Prostate gland (tissue), 2 donors: ENCODE data around the gene PSD.

ENCODE experiments used
- POLR2A ChIP-seq: fragments of 450-650 bp; IDR thresholded peaks from one replicate; pipeline ENCODE4 v1.6.1; 2016; ENCODE audit warnings: antibody characterized with exemption, mild to moderate bottlenecking
- POLR2AphosphoS5 ChIP-seq: sonication (generic); formaldehyde crosslinking; IDR thresholded peaks from one replicate; pipeline ENCODE4 v1.6.1; 2017; ENCODE audit warnings: antibody characterized with exemption
- TF ChIP-seq, protein P1 (sequence below), 4 experiments: fragments of 200-600 bp in 2 of 4; fragments of 450-650 bp in 2 of 4; sonication (generic) in 2 of 4; IDR thresholded peaks; 1 replicate in 3 of 4; 2 replicates in 1 of 4; pipeline ENCODE4 v1.5.1; 2016 to 2019; ENCODE audit warnings: antibody characterized with exemption in 4 of 4, mild to moderate bottlenecking in 2 of 4, moderate library complexity in 2 of 4

DNA sequence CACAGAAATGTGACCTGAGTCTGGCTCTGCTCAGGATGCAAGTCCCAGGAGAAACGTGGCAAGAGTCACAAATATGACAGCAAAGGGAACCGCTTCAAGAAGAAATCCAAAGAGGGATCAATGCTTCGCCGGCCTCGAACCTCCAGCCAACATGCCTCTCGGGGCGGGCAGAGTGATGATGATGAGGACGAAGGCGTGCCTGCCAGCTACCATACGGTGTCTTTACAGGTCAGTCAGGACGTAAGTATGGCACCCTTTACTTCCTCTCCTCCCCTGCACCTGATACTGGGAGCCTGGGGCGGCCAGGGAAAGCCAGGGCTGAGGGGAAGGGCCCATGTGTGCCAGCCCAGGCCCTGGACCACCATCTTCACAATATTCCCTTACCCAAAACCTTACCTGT is 41.7 kb downstream of the PSD start:
- TF ChIP-seq, protein P1, sequence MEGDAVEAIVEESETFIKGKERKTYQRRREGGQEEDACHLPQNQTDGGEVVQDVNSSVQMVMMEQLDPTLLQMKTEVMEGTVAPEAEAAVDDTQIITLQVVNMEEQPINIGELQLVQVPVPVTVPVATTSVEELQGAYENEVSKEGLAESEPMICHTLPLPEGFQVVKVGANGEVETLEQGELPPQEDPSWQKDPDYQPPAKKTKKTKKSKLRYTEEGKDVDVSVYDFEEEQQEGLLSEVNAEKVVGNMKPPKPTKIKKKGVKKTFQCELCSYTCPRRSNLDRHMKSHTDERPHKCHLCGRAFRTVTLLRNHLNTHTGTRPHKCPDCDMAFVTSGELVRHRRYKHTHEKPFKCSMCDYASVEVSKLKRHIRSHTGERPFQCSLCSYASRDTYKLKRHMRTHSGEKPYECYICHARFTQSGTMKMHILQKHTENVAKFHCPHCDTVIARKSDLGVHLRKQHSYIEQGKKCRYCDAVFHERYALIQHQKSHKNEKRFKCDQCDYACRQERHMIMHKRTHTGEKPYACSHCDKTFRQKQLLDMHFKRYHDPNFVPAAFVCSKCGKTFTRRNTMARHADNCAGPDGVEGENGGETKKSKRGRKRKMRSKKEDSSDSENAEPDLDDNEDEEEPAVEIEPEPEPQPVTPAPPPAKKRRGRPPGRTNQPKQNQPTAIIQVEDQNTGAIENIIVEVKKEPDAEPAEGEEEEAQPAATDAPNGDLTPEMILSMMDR (IDR thresholded peaks at IDR 0.05): no peak
- TF ChIP-seq POLR2A (no peak), POLR2AphosphoS5 (no peak)
